Ectodermal cell (in vitro differentiated cells): ENCODE results near the gene KCNK17. TPM values are rescaled to one million over a fixed set of nuclear protein-coding genes. Genes with fewer than 3 reads are reported as not detected.
A peak's percentile ranks its signal among the peaks of the same experiment; 100 is the strongest.

Experiments
- H3K27ac ChIP-seq: 2 replicates; pipeline ENCODE4 v1.7.0; 2013; ENCODE audit warnings: mild to moderate bottlenecking, low read depth, low read length; ENCODE audit not compliant: insufficient read depth, poor library complexity, severe bottlenecking
- H3K27me3 ChIP-seq: 2 replicates; pipeline ENCODE4 v1.7.0; 2013; ENCODE audit warnings: mild to moderate bottlenecking, low read length; ENCODE audit not compliant: insufficient read depth, control insufficient read depth, poor library complexity, severe bottlenecking
- H3K36me3 ChIP-seq: one replicate; pipeline ENCODE4 v1.7.0; 2013; ENCODE audit warnings: low read length; ENCODE audit not compliant: control insufficient read depth, insufficient read depth
- H3K4me1 ChIP-seq: one replicate; pipeline ENCODE4 v1.7.0; 2013; ENCODE audit warnings: low read length; ENCODE audit not compliant: control insufficient read depth, insufficient read depth
- H3K4me3 ChIP-seq: 2 replicates; pipeline ENCODE4 v1.7.0; 2013; ENCODE audit warnings: low read depth, low read length, control low read depth; ENCODE audit not compliant: insufficient read depth
- H3K9me3 ChIP-seq: 2 replicates; pipeline ENCODE4 v1.7.0; 2013; ENCODE audit warnings: mild to moderate bottlenecking, low read length, moderate library complexity; ENCODE audit not compliant: control insufficient read depth
- WGBS, 2 experiments: methylation state at CpG; one replicate each; pipeline ENCODE4 v1.1.7; 2013; ENCODE audit warnings: missing lambda C conversion rate in 2 of 2; 5-methylcytosine and 5-hydroxymethylcytosine counted together
- polyA plus RNA-seq, 4 experiments: library from polyadenylated mRNA; stranded (reverse); fragments of 50-300 nt; gene quantifications; one replicate each; pipeline ENCODE4 v1.2.3, GENCODE V29; 2013

Gene KCNK17, protein sequence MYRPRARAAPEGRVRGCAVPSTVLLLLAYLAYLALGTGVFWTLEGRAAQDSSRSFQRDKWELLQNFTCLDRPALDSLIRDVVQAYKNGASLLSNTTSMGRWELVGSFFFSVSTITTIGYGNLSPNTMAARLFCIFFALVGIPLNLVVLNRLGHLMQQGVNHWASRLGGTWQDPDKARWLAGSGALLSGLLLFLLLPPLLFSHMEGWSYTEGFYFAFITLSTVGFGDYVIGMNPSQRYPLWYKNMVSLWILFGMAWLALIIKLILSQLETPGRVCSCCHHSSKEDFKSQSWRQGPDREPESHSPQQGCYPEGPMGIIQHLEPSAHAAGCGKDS
- polyA plus RNA-seq (2013, experiment 1 of 4) = not detected
- 0.14 TPM for polyA plus RNA-seq (2013, experiment 2 of 4)
- polyA plus RNA-seq (2013, experiment 3 of 4) = 0.27 TPM
- polyA plus RNA-seq (2013, experiment 4 of 4) = 0.32 TPM

DNA sequence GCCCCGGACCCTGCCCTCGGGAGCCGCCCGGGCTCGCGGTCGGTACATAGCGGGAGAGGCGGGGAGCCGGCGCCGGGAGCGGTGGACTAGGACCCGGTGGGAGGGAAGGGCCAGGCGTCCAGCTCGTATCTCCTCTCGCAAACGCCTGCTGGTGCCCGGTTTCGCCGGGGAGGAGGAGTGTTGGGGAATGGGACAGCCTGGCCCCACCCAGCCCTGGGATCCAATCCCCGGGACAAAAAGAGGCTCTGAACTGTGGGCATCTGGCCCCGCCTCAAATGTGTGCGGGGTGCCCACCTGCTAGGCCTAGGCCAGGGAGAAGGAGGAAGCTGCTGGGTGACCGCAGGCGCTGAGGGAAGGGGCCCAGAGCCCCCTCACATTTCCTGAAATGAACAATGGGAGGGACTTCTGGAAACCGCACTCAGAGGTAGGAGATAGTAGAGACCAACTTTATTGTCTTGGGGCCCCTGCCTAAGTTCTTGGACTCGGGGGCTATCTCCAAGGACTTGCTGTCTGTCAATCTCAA, at the start of gene KCNK17:
KCNK17 (minus strand) TSS at position 147 of the 523 bp plus-strand sequence; CDS start at position 48, 99 bp downstream.
- Histone ChIP-seq H3K36me3 (no peaks in the 10 kb centered on the region), H3K9me3 (no peaks in the 10 kb centered on the region), H3K27me3 (peaks cover 65% of the 10 kb centered on the region), H3K4me3 (peak within 1 kb of the TSS; percentile 44), H3K4me1 (no peaks in the 10 kb centered on the region), H3K27ac (no peak within 1 kb of the TSS)
- 18 to 20% methylated on average over 28 of the region's 28 CpGs for WGBS, 2 experiments

- H3K4me3 ChIP-seq = no peak overlapping the region
- H3K27ac ChIP-seq = no peak overlapping the region
- H3K4me1 ChIP-seq = peaks cover 5% of the 10 kb centered on the region
- no peaks in the 10 kb centered on the region for H3K27me3 ChIP-seq
- H3K36me3 ChIP-seq = no peaks in the 10 kb centered on the region
- 90 to 93% methylated on average over 8 of the region's 8 CpGs for WGBS, 2 experiments
- no peaks in the 10 kb centered on the region for H3K9me3 ChIP-seq
Measured at GRCh38 chr6:39363280-39363679, 49.1 kb upstream of the KCNK17 start.

GRCh38 chr6:39362487-39362865, 48.3 kb upstream of the KCNK17 start:
- H3K9me3 ChIP-seq = no peaks in the 10 kb centered on the region
- no peaks in the 10 kb centered on the region for H3K36me3 ChIP-seq
- H3K4me1 ChIP-seq = peaks cover 5% of the 10 kb centered on the region
- no peaks in the 10 kb centered on the region for H3K27me3 ChIP-seq
- 65 to 68% methylated on average over 3 of the region's 3 CpGs for WGBS, 2 experiments
- H3K27ac ChIP-seq = no peak overlapping the region
- no peak overlapping the region for H3K4me3 ChIP-seq

GRCh38 chr6:39361657-39362486, 47.7 kb upstream of the KCNK17 start:
- H3K27me3 ChIP-seq = no peaks in the 10 kb centered on the region
- no peaks in the 10 kb centered on the region for H3K9me3 ChIP-seq
- H3K27ac ChIP-seq = no peak overlapping the region
- WGBS, 2 experiments = 44% methylated on average over 21 of the region's 21 CpGs
- no peak overlapping the region for H3K4me3 ChIP-seq
- H3K36me3 ChIP-seq = no peaks in the 10 kb centered on the region
- peaks cover 5% of the 10 kb centered on the region for H3K4me1 ChIP-seq

DNA sequence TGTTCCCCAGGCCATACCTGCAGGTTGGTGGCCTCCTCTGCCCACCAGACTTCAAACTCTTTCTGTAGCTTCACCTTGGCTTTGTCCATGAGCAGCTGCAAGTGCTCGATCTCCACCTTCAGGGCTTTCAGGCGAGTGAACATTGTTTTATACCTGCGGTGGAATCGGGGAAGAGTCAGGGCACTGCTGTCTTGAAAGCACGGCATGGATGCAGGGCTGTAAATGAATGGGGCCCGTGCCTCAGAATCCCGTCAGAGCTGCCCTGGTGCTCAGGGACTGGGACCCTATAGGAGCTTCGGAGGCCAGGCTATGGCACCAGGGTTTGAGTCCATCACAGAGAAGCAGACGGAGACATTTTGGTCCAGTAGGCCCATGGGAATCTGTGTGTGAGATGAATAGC, 46.2 kb upstream of the KCNK17 start:
- 92 to 95% methylated on average over 9 of the region's 9 CpGs for WGBS, 2 experiments

DNA sequence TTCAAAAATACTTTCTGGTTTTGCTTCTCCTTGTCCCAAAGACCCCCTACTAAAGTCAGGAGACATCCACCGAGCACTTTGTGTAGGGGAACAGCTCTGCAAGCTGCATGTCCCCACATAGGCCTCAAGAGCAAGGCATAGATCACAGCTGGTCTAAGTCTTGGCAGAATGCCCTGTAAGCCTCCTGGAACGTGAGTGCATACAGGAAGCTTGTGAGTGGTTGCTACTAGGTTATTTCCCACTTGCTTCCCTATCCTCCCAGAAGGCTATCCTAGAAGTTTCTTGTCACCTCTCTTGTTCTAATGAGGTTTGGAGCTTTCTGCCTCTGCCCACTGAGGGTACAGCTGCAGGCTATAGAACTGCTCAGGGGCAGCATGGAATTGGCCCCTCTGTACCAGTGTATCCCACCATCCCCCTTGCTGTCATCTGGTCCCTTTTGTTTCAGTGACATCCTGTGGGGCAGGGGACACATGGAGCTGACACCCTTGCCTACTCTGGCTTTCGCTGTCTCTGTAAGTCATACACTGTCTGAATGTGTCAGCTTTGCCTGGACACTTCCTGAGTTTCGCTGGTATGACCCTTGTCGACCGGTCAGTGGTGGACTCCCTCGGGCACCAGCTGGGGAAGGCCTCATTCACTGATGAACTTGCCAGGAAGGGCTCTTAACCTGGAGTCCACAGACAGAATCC, 43.9 kb upstream of the KCNK17 start:
- Histone ChIP-seq H3K4me3 (no peak overlapping the region), H3K4me1 (peaks cover 5% of the 10 kb centered on the region), H3K36me3 (no peaks in the 10 kb centered on the region), H3K27me3 (no peaks in the 10 kb centered on the region), H3K9me3 (no peaks in the 10 kb centered on the region), H3K27ac (no peak overlapping the region)
- 91 to 92% methylated on average over 7 of the region's 7 CpGs for WGBS, 2 experiments

More for the DNA sequence above, 46.2 kb upstream of the KCNK17 start:
- H3K36me3 ChIP-seq = no peaks in the 10 kb centered on the region
- H3K4me1 ChIP-seq = peaks cover 5% of the 10 kb centered on the region
- H3K27ac ChIP-seq = no peak overlapping the region
- H3K4me3 ChIP-seq = no peak overlapping the region
- no peaks in the 10 kb centered on the region for H3K27me3 ChIP-seq
- H3K9me3 ChIP-seq = no peaks in the 10 kb centered on the region

- no peaks in the 10 kb centered on the region for H3K36me3 ChIP-seq
- H3K9me3 ChIP-seq = no peaks in the 10 kb centered on the region
- H3K27ac ChIP-seq = no peak overlapping the region
- H3K4me3 ChIP-seq = no peak overlapping the region
- 93% methylated on average over 7 of the region's 7 CpGs for WGBS, 2 experiments
- H3K27me3 ChIP-seq = no peaks in the 10 kb centered on the region
- H3K4me1 ChIP-seq = no peaks in the 10 kb centered on the region
Measured at GRCh38 chr6:39353698-39354315, 39.6 kb upstream of the KCNK17 start.

- 91% methylated on average over 13 of the region's 13 CpGs for WGBS, 2 experiments
- H3K4me3 ChIP-seq = no peak overlapping the region
- no peaks in the 10 kb centered on the region for H3K9me3 ChIP-seq
- H3K36me3 ChIP-seq = no peaks in the 10 kb centered on the region
- H3K27ac ChIP-seq = no peak overlapping the region
- H3K4me1 ChIP-seq = no peaks in the 10 kb centered on the region
- no peaks in the 10 kb centered on the region for H3K27me3 ChIP-seq
Measured at GRCh38 chr6:39350723-39351505, 36.7 kb upstream of the KCNK17 start.

GRCh38 chr6:39348740-39349139, 34.5 kb upstream of the KCNK17 start:
- no peaks in the 10 kb centered on the region for H3K9me3 ChIP-seq
- no peak overlapping the region for H3K4me3 ChIP-seq
- no peaks in the 10 kb centered on the region for H3K27me3 ChIP-seq
- 96% methylated on average over 15 of the region's 15 CpGs for WGBS, 2 experiments
- no peak overlapping the region for H3K27ac ChIP-seq
- H3K36me3 ChIP-seq = no peaks in the 10 kb centered on the region
- peaks cover under 1% of the 10 kb centered on the region for H3K4me1 ChIP-seq
